Measurements from ENCODE around the gene FBXO27.

DNA sequence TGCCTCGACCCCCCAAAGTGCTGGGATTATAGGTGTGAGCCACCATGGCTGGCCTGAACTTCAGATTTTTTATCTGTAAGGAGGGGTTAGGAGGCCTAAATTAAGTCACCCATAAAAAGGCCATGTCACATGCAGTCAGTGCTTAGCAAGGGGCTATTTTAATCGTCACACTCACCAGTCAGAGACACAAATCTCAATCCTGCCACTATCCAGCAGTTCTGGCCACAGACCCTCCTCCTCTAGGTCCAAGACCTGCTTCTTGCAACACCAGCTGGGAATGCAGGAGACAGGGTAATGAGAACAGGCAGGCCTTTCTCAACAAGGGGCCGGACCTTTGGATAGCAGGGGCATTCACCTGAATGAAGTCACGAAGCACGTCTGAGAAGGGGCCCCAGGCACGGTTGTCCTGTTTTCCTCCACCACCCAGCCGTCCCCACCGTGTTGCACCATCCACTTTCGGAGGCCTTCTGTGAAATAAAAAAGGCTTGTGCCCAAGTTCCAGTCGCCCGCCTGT is 1.4 kb downstream of the FBXO27 start:
- TF ChIP-seq, protein P1, sequence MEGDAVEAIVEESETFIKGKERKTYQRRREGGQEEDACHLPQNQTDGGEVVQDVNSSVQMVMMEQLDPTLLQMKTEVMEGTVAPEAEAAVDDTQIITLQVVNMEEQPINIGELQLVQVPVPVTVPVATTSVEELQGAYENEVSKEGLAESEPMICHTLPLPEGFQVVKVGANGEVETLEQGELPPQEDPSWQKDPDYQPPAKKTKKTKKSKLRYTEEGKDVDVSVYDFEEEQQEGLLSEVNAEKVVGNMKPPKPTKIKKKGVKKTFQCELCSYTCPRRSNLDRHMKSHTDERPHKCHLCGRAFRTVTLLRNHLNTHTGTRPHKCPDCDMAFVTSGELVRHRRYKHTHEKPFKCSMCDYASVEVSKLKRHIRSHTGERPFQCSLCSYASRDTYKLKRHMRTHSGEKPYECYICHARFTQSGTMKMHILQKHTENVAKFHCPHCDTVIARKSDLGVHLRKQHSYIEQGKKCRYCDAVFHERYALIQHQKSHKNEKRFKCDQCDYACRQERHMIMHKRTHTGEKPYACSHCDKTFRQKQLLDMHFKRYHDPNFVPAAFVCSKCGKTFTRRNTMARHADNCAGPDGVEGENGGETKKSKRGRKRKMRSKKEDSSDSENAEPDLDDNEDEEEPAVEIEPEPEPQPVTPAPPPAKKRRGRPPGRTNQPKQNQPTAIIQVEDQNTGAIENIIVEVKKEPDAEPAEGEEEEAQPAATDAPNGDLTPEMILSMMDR (IDR thresholded peaks at IDR 0.05 in 8 of 11, conservative IDR thresholded peaks at IDR 0.05 in 3 of 11), result no peak
- no peak for TF ChIP-seq POLR2A (IDR thresholded peaks at IDR 0.05)
